H9 (cell line): Measurements from ENCODE around the gene LRRC73. TPM values are rescaled to one million over a fixed set of nuclear protein-coding genes. Genes with fewer than 3 reads are reported as not detected.

Source experiments
- DNase-seq: peaks from one replicate; pipeline ENCODE4 v3.0.0-alpha.2; 2017
- H2AFZ ChIP-seq: one replicate; pipeline ENCODE4 v1.6.1; 2013; ENCODE audit warnings: mild to moderate bottlenecking, low read length, control low read depth, moderate library complexity
- H2AK5ac ChIP-seq: 2 replicates; pipeline ENCODE4 v1.6.1; 2013; ENCODE audit warnings: low read length, control low read depth, mixed read lengths; ENCODE audit not compliant: insufficient read length
- H2BK120ac ChIP-seq: one replicate; pipeline ENCODE4 v1.6.1; 2013; ENCODE audit warnings: low read depth, mild to moderate bottlenecking, low read length, control low read depth, inconsistent platforms; ENCODE audit not compliant: poor library complexity, severe bottlenecking
- H2BK12ac ChIP-seq: 2 replicates; pipeline ENCODE4 v1.6.1; 2013; ENCODE audit warnings: low read length, control low read depth, mixed read lengths, low read depth; ENCODE audit not compliant: insufficient read length
- H2BK15ac ChIP-seq: 2 replicates; pipeline ENCODE4 v1.6.1; 2013; ENCODE audit warnings: low read depth, low read length, control low read depth
- H2BK20ac ChIP-seq: one replicate; pipeline ENCODE4 v1.6.1; 2013; ENCODE audit warnings: low read depth, mild to moderate bottlenecking, low read length, control low read depth, inconsistent platforms; ENCODE audit not compliant: poor library complexity, severe bottlenecking
- H2BK5ac ChIP-seq: 2 replicates; pipeline ENCODE4 v1.6.1; 2013; ENCODE audit warnings: low read length, control low read depth, mixed read lengths; ENCODE audit not compliant: insufficient read length
- H3K14ac ChIP-seq: 2 replicates; pipeline ENCODE4 v1.6.1; 2013; ENCODE audit warnings: low read length, control low read depth; ENCODE audit not compliant: insufficient read depth
- H3K18ac ChIP-seq: 2 replicates; pipeline ENCODE4 v1.6.1; 2013; ENCODE audit warnings: low read depth, mild to moderate bottlenecking, mixed read lengths, low read length, control low read depth; ENCODE audit not compliant: insufficient read length
- H3K23ac ChIP-seq: 2 replicates; pipeline ENCODE4 v1.6.1; 2013; ENCODE audit warnings: low read length, control low read depth, mixed read lengths, low read depth; ENCODE audit not compliant: insufficient read length
- H3K23me2 ChIP-seq: 2 replicates; pipeline ENCODE4 v1.6.1; 2013; ENCODE audit warnings: low read depth, mild to moderate bottlenecking, mixed read lengths, low read length, control low read depth; ENCODE audit not compliant: insufficient read length, poor library complexity, severe bottlenecking
- H3K27ac ChIP-seq: 2 replicates; pipeline ENCODE4 v1.5.1; 2013; ENCODE audit warnings: low read length, control low read depth, mixed read lengths, low read depth; ENCODE audit not compliant: insufficient read length
- H3K27me3 ChIP-seq: 2 replicates; pipeline ENCODE4 v1.6.1; 2013; ENCODE audit warnings: low read length, control low read depth, inconsistent platforms; ENCODE audit not compliant: insufficient read depth
- H3K4ac ChIP-seq: 2 replicates; pipeline ENCODE4 v1.6.1; 2013; ENCODE audit warnings: low read depth, mild to moderate bottlenecking, control low read depth, inconsistent platforms, low read length, moderate library complexity
- H3K4me1 ChIP-seq: 2 replicates; pipeline ENCODE4 v1.6.1; 2013; ENCODE audit warnings: low read length, control low read depth, inconsistent platforms; ENCODE audit not compliant: insufficient read depth
- H3K4me2 ChIP-seq: 2 replicates; pipeline ENCODE4 v1.6.1; 2013; ENCODE audit warnings: low read length, control low read depth, mixed read lengths; ENCODE audit not compliant: insufficient read length, insufficient read depth
- H3K56ac ChIP-seq: 2 replicates; pipeline ENCODE4 v1.6.1; 2013; ENCODE audit warnings: low read depth, mild to moderate bottlenecking, mixed read lengths, low read length, control low read depth; ENCODE audit not compliant: insufficient read length
- H3K79me1 ChIP-seq: 2 replicates; pipeline ENCODE4 v1.6.1; 2013; ENCODE audit warnings: low read depth, mild to moderate bottlenecking, moderate library complexity, low read length, control low read depth, inconsistent platforms; ENCODE audit not compliant: insufficient read depth, poor library complexity, severe bottlenecking
- H3K79me2 ChIP-seq: 2 replicates; pipeline ENCODE4 v1.6.1; 2013; ENCODE audit warnings: low read length, control low read depth, inconsistent platforms; ENCODE audit not compliant: insufficient read depth
- H3K9ac ChIP-seq: 2 replicates; pipeline ENCODE4 v1.6.1; 2013; ENCODE audit warnings: low read length, control low read depth, mixed read lengths; ENCODE audit not compliant: insufficient read length; ENCODE audit errors: extremely low read depth
- H3K9me3 ChIP-seq: one replicate; pipeline ENCODE4 v1.6.1; 2013; ENCODE audit warnings: low read depth, low read length, inconsistent platforms; ENCODE audit not compliant: control insufficient read depth
- H3T11ph ChIP-seq: one replicate; pipeline ENCODE4 v1.6.1; 2013; ENCODE audit warnings: mild to moderate bottlenecking, low read length, control low read depth, inconsistent platforms
- H4K20me1 ChIP-seq: one replicate; pipeline ENCODE4 v1.6.1; 2013; ENCODE audit not compliant: control insufficient read depth, insufficient read length, insufficient read depth
- H4K5ac ChIP-seq: 2 replicates; pipeline ENCODE4 v1.6.1; 2013; ENCODE audit warnings: low read depth, mild to moderate bottlenecking, mixed read lengths, low read length, control low read depth; ENCODE audit not compliant: insufficient read length
- H4K8ac ChIP-seq: replicated peaks from 2 replicates; pipeline ENCODE4 v1.6.1; 2013; ENCODE audit warnings: low read length, control low read depth, mixed read lengths, low read depth; ENCODE audit not compliant: insufficient read length
- H4K91ac ChIP-seq: 2 replicates; pipeline ENCODE4 v1.6.1; 2013; ENCODE audit warnings: low read depth, mild to moderate bottlenecking, moderate library complexity, mixed read lengths, low read length, control low read depth; ENCODE audit not compliant: insufficient read length
- H3K27ac Mint-ChIP-seq, 3 experiments: 2 replicates in 2 of 3; 3 replicates in 1 of 3; pipeline ENCODE4 v1.8.0; 2020 to 2021; ENCODE audit warnings: mixed read lengths in 3 of 3, mild to moderate bottlenecking in 1 of 3, moderate library complexity in 1 of 3
- H3K27me3 Mint-ChIP-seq: 2 replicates; pipeline ENCODE4 v1.8.0; 2021; ENCODE audit warnings: low read depth, mild to moderate bottlenecking, moderate library complexity, mixed read lengths
- H3K36me3 Mint-ChIP-seq, 3 experiments: 2 replicates in 2 of 3; 3 replicates in 1 of 3; pipeline ENCODE4 v1.8.0; 2020 to 2021; ENCODE audit warnings: low read depth in 3 of 3, mixed read lengths in 3 of 3; ENCODE audit not compliant: insufficient read depth in 1 of 3
- H3K4me1 Mint-ChIP-seq, 2 experiments: 2 replicates each; pipeline ENCODE4 v1.8.0; 2020; ENCODE audit warnings: mixed read lengths in 2 of 2
- H3K4me3 Mint-ChIP-seq, 2 experiments: 2 replicates in 1 of 2; 3 replicates in 1 of 2; pipeline ENCODE4 v1.8.0; 2020 to 2021; ENCODE audit warnings: mild to moderate bottlenecking in 2 of 2, mixed read lengths in 2 of 2, moderate library complexity in 1 of 2
- H3K9me3 Mint-ChIP-seq, 2 experiments: 2 replicates in 1 of 2; 3 replicates in 1 of 2; pipeline ENCODE4 v1.8.0; 2020; ENCODE audit warnings: mild to moderate bottlenecking in 2 of 2, mixed read lengths in 2 of 2, moderate library complexity in 1 of 2
- WGBS: extraction: QIAGEN DNeasy Blood & Tissue Kit; methylation state at CpG from one replicate; pipeline ENCODE4 v1.1.7; 2013; ENCODE audit warnings: missing lambda C conversion rate, low lambda C conversion rate, mixed read lengths; ENCODE audit not compliant: insufficient read length; ENCODE audit errors: extremely low coverage; 5-methylcytosine and 5-hydroxymethylcytosine counted together
- total RNA-seq: library from RNA; stranded (reverse); gene quantifications from 2 replicates; pipeline ENCODE4 v1.2.1, GENCODE V29; 2021
- TF ChIP-seq, protein P1 (sequence below): fragments of 200-600 bp; sonication (generic); conservative IDR thresholded peaks from 3 replicates; pipeline ENCODE4 v1.8.0; 2021; ENCODE audit warnings: antibody characterized with exemption, mild to moderate bottlenecking

Gene LRRC73
- total RNA-seq, 1 experiment from 2014 or later = 0.55 TPM

DNA sequence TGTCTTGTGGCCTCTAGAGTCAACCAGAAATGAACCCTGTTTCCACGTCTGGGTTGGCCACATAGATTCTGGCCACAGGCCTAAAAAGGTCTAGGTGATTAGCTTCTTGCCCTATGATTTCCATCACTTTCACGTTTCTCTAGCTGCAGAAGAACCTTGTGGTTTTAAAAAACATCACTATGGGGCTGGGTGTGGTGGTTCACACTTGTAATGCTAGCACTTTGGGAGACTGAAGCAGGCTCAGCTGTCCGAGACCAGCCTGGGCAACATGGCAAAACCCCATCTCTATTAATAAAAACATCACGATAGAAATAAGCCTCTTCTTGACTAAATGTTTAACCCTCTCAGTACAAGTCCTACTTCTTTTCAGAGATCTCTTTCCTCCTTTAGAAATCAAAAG is 34.3 kb upstream of the LRRC73 start:
- no peak for DNase-seq
- Histone ChIP-seq H3K4me1 (no peaks in the 10 kb centered on the region), H3K27me3 (no peaks in the 10 kb centered on the region), H4K91ac (no peak overlapping the region), H2BK20ac (no peak overlapping the region), H3K4ac (no peak overlapping the region), H3K9me3 (no peaks in the 10 kb centered on the region), H3K79me1 (no peaks in the 10 kb centered on the region), H3K56ac (no peak overlapping the region), H2AFZ (no peak overlapping the region), H2BK15ac (no peak overlapping the region), H3K14ac (no peak overlapping the region), H2BK12ac (no peak overlapping the region), H4K8ac (no peak overlapping the region), H3T11ph (no peak overlapping the region), H3K23me2 (no peaks in the 10 kb centered on the region), H2BK5ac (no peak overlapping the region), H3K9ac (no peak overlapping the region), H2BK120ac (no peak overlapping the region), H4K20me1 (no peaks in the 10 kb centered on the region), H3K4me2 (no peak overlapping the region), H2AK5ac (no peak overlapping the region), H4K5ac (no peak overlapping the region), H3K27ac (no peak overlapping the region), H3K23ac (no peak overlapping the region), H3K79me2 (no peaks in the 10 kb centered on the region), H3K18ac (no peak overlapping the region)
- H3K36me3 Mint-ChIP-seq = peaks cover 46 to 81% (median 68%) of the 10 kb centered on the region in 3 experiments; a peak in 6 of 7 replicates
- no CpG with 5 or more reads among the region's 4 CpGs for WGBS
- no peaks in the 10 kb centered on the region for H3K27me3 Mint-ChIP-seq
- H3K4me3 Mint-ChIP-seq = no peak overlapping the region
- H3K27ac Mint-ChIP-seq = no peak overlapping the region
- H3K9me3 Mint-ChIP-seq = no peaks in the 10 kb centered on the region
- H3K4me1 Mint-ChIP-seq = no peaks in the 10 kb centered on the region
- TF ChIP-seq, protein P1, sequence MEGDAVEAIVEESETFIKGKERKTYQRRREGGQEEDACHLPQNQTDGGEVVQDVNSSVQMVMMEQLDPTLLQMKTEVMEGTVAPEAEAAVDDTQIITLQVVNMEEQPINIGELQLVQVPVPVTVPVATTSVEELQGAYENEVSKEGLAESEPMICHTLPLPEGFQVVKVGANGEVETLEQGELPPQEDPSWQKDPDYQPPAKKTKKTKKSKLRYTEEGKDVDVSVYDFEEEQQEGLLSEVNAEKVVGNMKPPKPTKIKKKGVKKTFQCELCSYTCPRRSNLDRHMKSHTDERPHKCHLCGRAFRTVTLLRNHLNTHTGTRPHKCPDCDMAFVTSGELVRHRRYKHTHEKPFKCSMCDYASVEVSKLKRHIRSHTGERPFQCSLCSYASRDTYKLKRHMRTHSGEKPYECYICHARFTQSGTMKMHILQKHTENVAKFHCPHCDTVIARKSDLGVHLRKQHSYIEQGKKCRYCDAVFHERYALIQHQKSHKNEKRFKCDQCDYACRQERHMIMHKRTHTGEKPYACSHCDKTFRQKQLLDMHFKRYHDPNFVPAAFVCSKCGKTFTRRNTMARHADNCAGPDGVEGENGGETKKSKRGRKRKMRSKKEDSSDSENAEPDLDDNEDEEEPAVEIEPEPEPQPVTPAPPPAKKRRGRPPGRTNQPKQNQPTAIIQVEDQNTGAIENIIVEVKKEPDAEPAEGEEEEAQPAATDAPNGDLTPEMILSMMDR = no peak
